NCI-H146 treated with DMSO at 0.1 percent for 48 hours (cell line): ENCODE results near the gene SERPINE3.

ENCODE experiments used
- DNase-seq: peaks from one replicate; lab custom pipeline; 2025; ENCODE audit not compliant: unreplicated experiment; lab: John Stamatoyannopoulos, UW

The SERPINE3 gene

DNA sequence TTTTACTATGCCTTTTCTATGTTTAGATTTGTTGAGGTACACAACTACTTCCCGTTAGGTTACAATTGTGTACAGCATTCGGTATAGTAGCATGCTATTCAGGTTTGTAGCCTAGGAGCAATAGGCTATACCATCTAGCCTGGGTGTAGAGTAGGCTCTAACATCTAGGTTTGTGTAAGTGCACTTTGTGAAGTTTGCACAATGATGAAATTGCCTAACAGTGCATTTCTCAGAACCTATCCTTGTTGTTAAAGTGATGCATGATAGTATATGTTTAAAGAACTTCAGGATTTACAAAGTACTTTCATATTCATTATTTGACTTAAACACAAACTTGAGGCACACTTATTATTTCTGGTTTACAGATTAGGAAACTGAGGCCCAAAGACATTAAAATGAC lies 11.5 kb upstream of the SERPINE3 start:
- DNase-seq = no peak

DNA sequence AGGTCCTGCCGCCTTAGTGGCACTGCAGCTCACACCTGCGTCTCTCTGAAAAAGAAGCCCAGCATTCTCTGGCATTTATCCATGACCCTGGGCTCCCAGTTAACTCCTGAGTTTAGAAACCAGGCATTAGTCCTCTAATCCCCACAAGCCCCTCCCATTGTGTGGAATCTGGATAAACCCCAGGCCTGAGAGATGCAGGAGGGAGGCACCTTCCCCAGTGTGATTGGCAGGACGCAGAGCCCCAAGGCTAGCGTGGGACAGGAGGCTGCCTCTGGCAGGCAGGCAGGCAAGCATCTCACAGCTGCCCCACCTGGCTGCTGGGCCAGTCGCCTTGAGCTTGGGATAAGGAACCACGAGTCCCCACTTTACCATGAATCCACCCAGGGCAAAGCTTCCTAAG lies 11.0 kb upstream of the SERPINE3 start:
- DNase-seq = no peak

DNA sequence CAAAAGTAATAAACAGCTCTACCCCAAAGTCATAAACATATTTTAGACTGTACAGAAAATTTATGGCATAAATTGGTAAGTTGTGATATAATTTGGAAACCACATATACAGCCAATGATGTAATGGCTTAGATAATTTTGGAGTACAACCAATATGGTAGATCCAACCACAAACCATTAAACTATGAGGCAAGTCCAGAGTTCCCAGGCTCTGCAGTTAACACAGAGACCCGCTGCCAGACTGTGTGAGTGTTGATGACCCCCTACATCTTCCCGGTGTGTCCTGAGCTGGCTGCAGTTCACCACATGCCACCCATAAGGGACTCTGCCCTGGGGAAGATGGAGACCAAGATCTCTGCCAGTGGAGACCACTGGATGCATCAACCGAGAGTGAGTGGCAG lies 9.9 kb upstream of the SERPINE3 start:
- no peak for DNase-seq

DNA sequence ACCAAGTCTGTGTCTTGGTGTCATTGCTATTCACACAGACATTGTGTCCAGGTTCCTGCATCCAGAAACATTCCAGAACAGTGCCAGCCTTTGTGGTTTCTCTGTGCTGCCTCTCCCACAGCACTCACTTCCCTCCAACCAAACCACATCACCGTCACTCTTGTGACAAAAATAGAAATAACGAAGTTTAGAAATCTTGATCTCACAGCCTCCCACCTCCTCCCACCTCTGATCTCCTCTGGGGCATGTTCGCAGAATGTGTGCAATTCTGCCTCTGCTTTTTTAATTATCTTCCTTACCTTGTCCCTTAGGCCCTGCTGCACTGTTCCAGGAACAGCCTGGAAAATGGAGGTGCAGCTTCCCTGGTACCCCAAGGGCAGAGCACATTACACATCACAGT lies 8.7 kb upstream of the SERPINE3 start:
- DNase-seq = no peak

DNA sequence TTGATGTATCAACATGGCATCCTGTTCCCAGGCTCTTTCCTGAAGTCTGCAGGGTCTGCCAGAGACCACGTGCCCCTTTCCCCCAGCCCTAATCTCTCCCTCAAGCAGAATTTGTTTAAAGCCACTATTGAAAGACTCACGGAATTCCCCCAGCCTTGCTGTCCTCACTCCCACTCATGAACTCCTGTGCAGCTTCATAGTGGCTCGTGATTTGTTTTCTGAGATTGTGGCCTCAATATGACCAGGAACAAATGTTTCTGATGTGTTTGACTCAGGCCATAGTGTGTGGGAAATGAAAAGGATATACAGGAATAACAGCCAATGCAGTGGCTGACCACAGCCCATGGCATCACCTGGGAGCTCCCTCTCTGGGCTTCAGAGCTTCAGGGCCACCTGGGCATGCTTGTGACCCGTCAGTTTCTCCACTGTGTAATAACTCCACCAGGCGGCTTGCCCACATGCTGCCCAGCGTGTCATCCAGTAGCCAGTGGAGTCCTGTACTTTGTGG lies 8.1 kb upstream of the SERPINE3 start:
- no peak for DNase-seq

DNA sequence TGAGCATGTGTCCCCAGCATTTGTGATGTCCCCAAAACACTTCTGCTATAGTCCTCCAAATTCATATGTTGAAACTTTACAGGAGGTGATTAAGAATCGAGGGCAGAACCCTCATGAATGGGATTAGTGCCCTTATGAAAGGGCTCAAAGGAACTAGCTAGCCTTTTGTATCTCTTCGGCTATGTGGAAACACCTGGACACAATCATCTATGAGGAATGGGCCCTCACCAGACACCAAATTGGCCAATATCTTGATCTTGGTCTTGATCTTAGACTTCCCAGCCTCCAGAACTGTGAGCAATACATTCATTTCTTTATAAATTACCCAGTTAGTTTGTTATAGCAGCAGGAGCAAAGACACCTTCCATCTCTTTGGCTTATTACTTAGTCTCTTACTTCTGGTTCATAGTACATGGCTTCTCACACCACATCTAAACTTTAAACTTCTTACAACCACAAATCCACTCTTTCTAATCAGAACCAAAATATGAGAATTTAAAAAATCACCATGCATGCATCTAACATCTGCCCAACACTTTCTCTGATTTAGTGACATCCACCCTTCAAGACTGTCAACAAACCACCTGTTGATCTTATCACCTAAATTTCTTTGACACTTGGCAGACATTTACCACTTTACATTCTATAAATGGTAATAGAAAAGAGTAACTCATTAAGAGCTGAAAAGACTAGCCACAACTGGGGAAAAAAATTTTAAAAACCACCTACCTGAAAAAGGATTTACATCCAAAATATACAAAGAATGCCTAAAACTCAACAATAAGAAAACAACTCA lies 6.7 kb upstream of the SERPINE3 start:
- DNase-seq = no peak

DNA sequence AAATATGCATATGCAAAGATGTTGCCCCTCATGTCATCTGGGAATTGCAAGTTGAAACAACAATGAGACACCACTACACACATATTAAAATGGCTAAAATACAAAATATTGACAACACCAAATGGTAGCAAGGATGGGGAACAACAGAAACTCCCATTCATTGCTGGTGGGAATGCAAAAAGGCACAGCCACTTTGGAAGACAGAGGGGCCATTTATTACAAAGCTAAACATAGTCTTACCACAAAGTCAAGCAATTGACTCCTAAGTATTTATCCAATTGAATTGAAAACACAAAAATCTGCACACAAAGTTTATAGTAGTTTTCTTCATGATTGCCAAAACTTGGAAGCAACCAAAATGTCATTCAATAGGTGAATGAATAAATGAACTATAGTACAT lies 6.1 kb upstream of the SERPINE3 start:
- DNase-seq = no peak

DNA sequence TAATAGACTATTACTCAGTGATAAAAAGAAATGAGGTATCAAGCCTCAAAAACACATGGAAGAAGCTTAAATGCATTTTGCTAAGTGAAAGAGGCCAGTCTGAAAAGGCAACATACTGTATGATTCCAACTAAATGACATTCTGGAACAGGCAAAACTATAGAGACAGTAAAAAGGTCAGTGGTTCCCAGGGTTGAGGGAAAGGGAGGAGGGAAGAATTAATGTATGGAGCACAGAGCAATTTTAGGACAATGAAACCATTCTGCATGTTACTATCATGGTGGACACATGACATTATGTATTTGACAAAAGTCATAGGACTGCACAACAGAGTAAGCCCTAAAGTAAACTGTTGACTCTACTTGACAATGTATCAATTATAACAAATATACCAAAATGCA lies 5.7 kb upstream of the SERPINE3 start:
- no peak for DNase-seq

DNA sequence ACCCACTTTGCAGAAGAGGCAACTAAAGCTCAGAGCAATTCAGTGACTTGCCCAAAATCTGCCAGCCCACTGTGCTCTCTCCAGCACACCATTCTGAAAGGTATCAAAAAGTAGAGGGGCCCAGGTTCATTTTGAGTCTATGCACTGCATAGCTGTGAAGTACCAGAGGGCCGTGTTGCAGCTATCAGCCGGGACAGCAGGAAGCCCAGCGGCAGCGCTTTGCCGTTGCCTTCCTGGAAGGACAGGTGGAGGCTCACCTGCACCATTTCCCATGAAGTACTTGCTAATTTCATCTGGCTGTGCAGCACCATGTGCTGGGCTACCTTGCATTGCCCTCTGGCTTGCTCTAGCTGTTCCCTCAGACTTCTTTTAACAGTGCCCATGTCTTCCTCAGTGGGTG lies 2.7 kb upstream of the SERPINE3 start:
- no peak for DNase-seq

DNA sequence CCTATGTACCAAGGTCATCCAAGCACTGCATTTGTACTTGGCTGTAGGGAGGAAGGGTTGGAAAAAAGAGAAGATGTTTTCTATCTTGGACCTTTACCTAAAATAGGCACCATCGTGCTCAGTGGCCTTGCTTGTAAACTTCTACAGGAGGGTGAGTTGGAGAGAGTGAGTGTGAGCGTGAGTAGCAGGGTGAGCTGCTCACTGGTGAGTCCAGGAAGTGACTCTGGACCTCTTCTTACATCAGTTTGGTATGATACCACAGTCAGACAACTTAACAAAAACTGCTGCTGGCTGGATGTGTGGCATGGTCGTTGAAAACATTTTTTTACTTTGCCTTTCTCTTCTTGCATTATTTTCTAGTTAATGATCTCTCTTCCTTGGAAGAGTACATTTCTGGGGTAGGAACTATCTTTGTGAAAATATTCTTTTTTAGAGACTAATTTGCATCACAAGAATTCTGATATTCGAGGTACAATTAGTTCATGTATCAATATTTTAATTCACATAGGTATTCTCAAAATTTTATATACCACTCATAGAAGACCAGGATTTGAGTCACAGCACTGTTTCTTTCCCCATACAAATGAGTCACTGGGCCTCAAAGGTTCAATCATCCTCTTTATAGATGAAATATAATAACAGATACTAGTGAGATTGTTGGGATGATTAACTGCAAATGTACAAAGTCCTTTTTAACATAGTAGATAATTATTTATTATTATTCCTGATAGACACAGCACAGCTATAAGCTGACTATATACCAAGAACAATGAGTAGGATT lies 651 bp downstream of the SERPINE3 start:
- no peak for DNase-seq

DNA sequence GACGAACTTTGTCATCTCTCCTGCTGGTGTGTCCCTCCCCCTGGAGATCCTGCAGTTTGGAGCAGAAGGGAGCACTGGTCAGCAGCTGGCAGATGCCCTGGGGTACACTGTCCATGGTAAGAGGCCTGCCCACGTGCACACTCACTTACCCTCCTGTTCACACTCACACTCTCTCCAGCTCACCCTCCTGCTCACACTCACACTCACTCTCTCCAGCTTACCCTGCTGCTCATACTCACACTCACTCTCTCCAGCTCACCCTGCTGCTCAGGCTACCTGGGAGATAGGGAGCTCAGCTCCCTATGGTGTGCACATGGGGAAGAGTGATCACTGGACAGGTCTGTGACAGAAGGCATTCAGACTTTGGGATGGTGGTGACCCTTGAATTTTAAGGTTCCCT lies 1.7 kb downstream of the SERPINE3 start:
- no peak for DNase-seq

DNA sequence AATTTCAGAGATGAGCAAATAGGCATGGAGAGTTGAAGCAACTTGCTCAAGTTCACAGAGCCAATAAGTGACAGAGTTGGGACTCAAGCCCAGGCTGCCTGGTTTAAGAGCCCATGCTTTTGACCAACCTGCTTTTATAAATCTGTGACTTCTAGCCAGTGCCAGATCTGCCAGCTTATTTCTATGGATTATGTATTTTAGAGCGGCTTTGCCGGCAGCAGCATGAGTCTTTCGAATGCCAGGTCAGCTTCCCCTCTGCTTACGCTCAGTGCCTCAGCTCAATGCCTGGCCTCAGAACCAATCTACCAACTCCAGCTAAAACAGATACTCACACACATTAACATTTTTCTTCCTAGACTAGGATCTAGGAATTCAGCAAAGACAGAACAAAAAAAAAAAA lies 2.3 kb downstream of the SERPINE3 start:
- DNase-seq = no peak

DNA sequence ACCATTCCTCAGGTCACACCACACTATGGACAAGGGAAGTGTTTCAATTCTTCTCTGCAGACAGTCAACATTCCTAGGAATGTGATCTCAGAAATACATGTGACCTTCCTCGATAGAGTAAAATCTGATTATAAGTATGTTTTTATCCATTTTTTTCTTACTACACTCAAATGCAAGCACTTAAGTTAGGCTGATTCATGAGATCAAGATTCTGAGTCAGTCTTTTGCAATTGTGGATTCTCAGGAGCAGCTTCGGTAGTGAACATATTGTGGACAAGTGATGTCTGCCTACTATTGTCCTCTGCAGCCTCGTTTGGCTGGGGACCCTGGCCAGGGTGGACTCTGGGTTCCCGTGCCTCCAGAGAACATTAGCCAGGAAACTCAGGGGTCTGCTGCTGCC lies 3.2 kb downstream of the SERPINE3 start:
- no peak for DNase-seq

DNA sequence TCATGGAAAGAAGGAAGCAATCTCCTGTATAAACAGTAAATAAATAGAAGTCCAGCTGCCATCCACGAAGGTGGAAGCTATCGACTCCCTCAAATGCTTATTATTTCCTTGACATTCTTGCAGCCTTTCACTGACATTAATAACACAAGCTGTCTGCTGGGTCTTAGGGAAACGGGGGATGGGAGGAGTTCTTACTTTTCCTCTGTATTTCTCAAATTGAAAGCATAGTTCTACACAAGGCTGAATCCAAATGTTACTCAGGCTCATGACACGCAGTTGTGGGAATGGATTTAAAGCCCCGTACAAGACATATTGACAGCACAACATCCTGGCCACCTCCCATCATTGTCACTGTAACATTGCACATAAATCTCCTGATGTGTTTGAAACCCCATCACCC lies 4.0 kb downstream of the SERPINE3 start:
- no peak for DNase-seq

DNA sequence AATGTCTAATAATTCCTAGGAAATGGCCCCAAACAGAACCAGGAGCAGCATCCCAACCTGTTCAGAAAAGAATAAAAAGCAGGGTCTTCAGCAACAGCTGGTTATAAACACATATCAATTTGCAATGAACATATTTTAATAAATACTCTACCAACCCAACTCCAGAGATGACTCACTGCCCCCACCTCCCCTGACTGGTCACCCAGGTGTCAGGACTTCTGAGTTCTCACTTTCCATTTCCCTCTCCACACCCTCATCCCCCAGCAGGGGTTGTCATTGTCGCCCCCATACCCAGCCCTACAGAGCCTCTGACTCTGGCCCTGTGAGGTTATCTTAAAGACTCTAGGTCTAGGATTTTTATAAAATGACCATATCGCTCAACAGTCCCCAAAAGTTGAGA lies 6.9 kb downstream of the SERPINE3 start:
- no peak for DNase-seq

DNA sequence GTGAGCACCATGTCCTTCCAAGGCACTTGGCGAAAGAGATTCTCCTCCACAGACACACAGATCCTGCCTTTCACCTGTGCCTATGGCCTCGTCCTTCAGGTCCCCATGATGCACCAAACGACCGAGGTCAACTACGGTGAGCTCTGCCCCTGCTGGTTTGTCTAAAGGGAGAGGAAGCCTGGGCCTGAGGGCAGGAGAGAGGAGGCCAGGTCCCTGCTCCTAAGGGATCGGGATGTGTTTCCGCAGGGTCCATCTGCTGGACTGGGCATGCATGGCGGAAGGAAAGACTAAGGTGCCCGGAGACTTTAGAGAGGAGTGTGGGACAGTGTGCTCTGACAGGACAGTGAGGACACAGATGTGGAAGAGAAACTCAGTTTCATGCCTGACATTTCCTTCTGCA lies 7.6 kb downstream of the SERPINE3 start:
- DNase-seq = no peak

DNA sequence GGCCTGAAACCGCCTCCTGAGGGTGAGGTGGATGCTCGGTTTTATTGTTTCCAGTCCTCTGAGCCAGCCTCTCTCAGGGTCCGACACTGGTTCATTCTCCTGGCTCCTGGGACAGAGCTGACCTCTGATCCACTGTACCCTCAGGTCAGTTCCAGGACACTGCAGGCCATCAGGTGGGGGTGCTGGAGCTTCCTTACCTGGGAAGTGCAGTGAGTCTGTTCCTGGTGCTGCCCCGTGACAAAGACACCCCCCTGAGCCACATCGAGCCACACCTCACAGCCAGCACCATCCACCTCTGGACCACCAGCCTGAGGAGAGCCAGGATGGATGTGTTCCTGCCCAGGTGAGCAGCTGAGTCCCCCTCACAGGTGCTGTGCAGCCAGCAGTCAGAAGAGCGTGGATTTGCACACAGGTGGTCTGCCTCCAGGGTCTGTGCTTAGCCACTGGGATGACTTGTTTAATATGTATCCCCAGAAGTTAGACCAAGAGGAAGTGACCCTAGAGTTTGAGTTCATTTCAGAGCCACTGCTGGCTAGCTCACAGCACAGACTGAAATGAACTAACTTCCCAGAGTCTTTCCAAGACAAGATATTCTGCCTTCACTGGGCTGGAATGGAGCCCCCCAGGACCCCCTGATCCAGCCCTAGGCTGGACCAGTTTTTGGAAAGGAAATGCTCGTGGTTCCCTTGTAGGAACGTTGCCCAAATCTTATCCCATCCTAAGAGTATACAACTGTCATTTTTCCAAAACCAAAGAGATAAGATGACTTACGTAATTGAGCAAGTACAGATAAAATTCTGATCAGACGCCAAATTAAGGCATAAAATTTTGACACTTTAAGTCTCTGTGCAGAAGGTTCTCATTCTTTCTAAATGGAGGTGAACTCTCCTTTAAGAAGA lies 8.8 kb downstream of the SERPINE3 start:
- DNase-seq = no peak

DNA sequence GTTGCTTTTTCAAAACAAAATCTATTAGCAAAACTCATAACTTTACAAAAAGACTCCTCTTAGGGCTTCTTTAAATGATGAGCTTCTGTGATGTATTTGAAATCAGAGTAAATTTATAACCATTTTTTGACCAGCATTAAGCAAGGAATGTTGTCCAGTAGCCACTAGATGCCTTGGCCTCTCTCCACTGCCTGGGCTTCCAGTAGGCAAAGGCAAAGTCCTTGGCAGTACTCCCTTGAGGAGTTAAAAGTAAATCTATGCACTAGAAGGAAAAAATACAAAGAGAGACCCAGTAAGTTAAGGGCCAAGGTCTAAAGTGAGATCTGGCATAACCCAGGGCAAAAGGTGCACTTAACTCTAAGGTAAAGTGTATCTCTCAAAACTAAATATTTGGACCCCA lies 9.5 kb downstream of the SERPINE3 start:
- no peak for DNase-seq

DNA sequence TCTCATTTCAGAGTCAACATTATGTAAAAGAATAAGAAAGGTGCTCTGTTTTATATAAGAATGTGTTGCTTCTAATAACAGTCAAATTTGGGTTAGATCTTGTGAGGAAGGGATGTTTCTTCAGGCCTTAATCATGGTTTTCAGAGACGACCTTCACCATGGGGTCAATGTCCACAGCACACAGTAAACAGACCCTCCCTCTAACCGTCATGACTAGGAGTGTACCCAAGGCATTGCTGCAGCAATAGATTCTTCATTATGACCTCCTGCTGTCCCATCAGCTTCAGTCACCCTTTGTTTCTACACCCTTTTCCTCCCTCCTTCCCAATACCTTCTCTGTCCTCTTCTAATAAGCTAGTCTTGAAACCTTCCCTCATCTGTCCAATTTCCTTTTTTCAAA lies 15.7 kb downstream of the SERPINE3 start:
- no peak for DNase-seq

DNA sequence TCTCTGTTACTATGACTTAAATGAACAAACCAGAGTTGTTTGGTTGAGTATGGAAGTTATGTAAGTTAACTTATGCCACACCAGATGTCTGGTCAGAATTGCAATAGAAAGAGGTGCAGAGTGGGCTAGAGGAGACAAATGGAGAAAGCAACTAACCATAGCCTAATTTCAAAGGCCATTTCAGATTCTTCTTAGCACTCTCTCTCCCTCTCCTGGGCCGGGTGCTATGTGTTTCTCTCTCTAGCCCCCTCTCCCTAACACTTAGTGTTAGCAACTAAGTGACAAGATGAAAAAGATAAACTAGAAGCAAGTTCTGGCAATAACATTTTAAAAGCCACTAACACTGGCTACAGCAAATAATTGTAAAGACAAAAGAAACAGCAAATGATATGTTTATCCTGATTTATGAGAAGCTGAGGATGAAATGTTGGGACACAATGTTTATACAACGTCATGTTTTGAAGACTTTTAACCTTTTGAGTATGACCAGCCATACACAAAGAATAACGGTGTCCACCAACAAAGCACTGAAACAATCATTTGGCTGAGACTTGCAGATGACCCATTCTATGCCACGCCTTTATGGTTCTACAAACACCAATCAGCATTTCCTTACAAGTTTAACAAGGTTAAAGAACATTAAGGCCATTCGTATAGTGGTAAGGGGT lies 18.6 kb downstream of the SERPINE3 start:
- no peak for DNase-seq

DNA sequence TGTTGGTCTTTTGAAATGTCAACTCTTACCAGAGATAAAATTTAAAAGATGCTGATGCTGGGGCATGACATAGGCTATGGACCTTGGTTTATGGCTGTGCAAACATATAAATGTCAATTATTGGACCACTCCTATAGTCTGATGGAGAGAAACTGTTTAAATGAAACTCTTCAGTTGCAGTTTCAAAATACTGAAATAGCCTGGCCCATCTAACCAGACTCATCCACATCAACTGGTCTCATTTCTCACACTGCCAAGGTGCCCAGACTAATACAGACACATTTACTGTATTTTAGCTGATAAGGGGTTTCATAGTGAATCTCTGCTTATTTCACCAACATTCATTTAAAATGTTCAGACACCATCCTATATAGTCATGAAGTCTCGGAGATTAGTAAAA lies 19.9 kb downstream of the SERPINE3 start:
- DNase-seq = no peak
